Caco-2 (cell line): ENCODE measurements around the gene LRRC8E. TPM values are rescaled to one million over a fixed set of nuclear protein-coding genes. Genes with fewer than 3 reads are reported as not detected.

Experiments
- BruUV-seq: library from RNA; stranded (reverse); fragments of 400-500 nt; replicated peaks from 2 replicates; lab custom pipeline; 2021; lab: Mats Ljungman, UMichigan
- CTCF ChIA-PET: fragments of 300-600 bp; sonication (Branson Sonifier 250); formaldehyde crosslinking; loops from one replicate; lab custom pipeline; 2022; ENCODE audit warnings: antibody characterized with exemption; lab: Charles Lee
- POLR2A ChIA-PET: fragments of 300-600 bp; sonication (Branson Sonifier 250); formaldehyde crosslinking; loops from one replicate; lab custom pipeline; 2022; ENCODE audit warnings: antibody characterized with exemption; lab: Charles Lee
- DNase-seq, 2 experiments: peaks; one replicate each; pipeline versions ENCODE4 v3.0.0 to v3.0.0-alpha.2; 2020 to 2022
- H3K27me3 ChIP-seq: replicated peaks from 2 replicates; pipeline ENCODE4 v1.6.0; 2011; ENCODE audit warnings: low read length; ENCODE audit not compliant: control insufficient read depth, insufficient read depth
- H3K36me3 ChIP-seq: 2 replicates; pipeline ENCODE4 v1.5.1; 2011; ENCODE audit warnings: low read length; ENCODE audit not compliant: control insufficient read depth, insufficient read depth
- H3K4me1 ChIP-seq: fragments of 250-450 bp; sonication (Bioruptor Pico); 2 replicates; pipeline ENCODE4 v1.5.1; 2020; ENCODE audit warnings: mild to moderate bottlenecking
- H3K4me3 ChIP-seq: 2 replicates; pipeline ENCODE4 v1.5.1; 2011; ENCODE audit warnings: low read depth, mild to moderate bottlenecking, control low read depth, low read length
- H3K9me3 ChIP-seq: fragments of 250-450 bp; sonication (Bioruptor Pico); 2 replicates; pipeline ENCODE4 v1.5.1; 2020; ENCODE audit warnings: mild to moderate bottlenecking, moderate library complexity
- H3K27ac Mint-ChIP-seq: one replicate; pipeline ENCODE4 v1.8.0; 2022; ENCODE audit warnings: mixed read lengths; ENCODE audit not compliant: unreplicated experiment
- H3K27me3 Mint-ChIP-seq: one replicate; pipeline ENCODE4 v1.8.0; 2022; ENCODE audit warnings: mixed read lengths; ENCODE audit not compliant: insufficient read depth, unreplicated experiment
- H3K36me3 Mint-ChIP-seq: one replicate; pipeline ENCODE4 v1.8.0; 2022; ENCODE audit warnings: mild to moderate bottlenecking, mixed read lengths; ENCODE audit not compliant: insufficient read depth, unreplicated experiment
- H3K4me1 Mint-ChIP-seq: one replicate; pipeline ENCODE4 v1.8.0; 2022; ENCODE audit warnings: low read depth, mixed read lengths; ENCODE audit not compliant: unreplicated experiment
- H3K4me3 Mint-ChIP-seq: one replicate; pipeline ENCODE4 v1.8.0; 2022; ENCODE audit warnings: mild to moderate bottlenecking, moderate library complexity, mixed read lengths; ENCODE audit not compliant: unreplicated experiment
- H3K9me3 Mint-ChIP-seq: one replicate; pipeline ENCODE4 v1.8.0; 2022; ENCODE audit warnings: mixed read lengths; ENCODE audit not compliant: unreplicated experiment
- CTCF ChIP-seq, 2 experiments: fragments of 200-600 bp in 1 of 2; IDR thresholded peaks; 1 replicate in 1 of 2; 2 replicates in 1 of 2; pipeline versions ENCODE4 v1.5.1 to v1.8.0; 2011 to 2022; ENCODE audit warnings: antibody characterized with exemption in 1 of 2, control low read depth in 1 of 2, inconsistent platforms in 1 of 2, low read depth in 1 of 2, low read length in 1 of 2, mild to moderate bottlenecking in 1 of 2, moderate library complexity in 1 of 2; ENCODE audit not compliant: insufficient read depth in 1 of 2, severe bottlenecking in 1 of 2, unreplicated experiment in 1 of 2
- intact Hi-C: fragments of 100-400 bp; cut with micrococcal nuclease; formaldehyde crosslinking; loops from one replicate; pipeline ENCODE4 v1.10.0; 2022; ENCODE audit not compliant: unreplicated experiment
- total RNA-seq: library from RNA; stranded (reverse); gene quantifications from 2 replicates; pipeline ENCODE4 v1.2.3, GENCODE V29; 2022

The LRRC8E gene
- total RNA-seq, 1 experiment from 2014 or later, result 6.7 TPM

- Histone ChIP-seq H3K9me3 (no peaks in the 10 kb centered on the region), H3K36me3 (no peaks in the 10 kb centered on the region), H3K4me1 (peaks cover 11% of the 10 kb centered on the region), H3K4me3 (no peak overlapping the region), H3K27me3 (no peaks in the 10 kb centered on the region)
- no peak for TF ChIP-seq CTCF (IDR thresholded peaks at IDR 0.05; ENCODE audit: insufficient read depth in 1 of 2, low read depth in 1 of 2, low read length in 1 of 2, severe bottlenecking in 1 of 2, unreplicated experiment in 1 of 2)
- Mint-ChIP-seq H3K4me3 (no peak overlapping the region), H3K27me3 (no peaks in the 10 kb centered on the region), H3K9me3 (no peaks in the 10 kb centered on the region), H3K4me1 (peaks cover 10% of the 10 kb centered on the region), H3K27ac (no peak overlapping the region), H3K36me3 (peaks cover 5% of the 10 kb centered on the region)
- ChIA-PET POLR2A (no interaction called here), CTCF (no interaction called here)
- intact Hi-C loops, result no loop called here
- BruUV-seq, result no TSS peak
- DNase-seq, result no peak
Measured at GRCh38 chr19:7849631-7849999, 38.7 kb upstream of the LRRC8E start.

GRCh38 chr19:7850000-7850813 lies 38.1 kb upstream of the LRRC8E start:
- ChIA-PET CTCF (no interaction called here), POLR2A (no interaction called here)
- H3K4me1 ChIP-seq, result peaks cover 11% of the 10 kb centered on the region
- Mint-ChIP-seq H3K9me3 (no peaks in the 10 kb centered on the region), H3K27ac (no peak overlapping the region), H3K4me1 (peaks cover 10% of the 10 kb centered on the region), H3K4me3 (no peak overlapping the region), H3K36me3 (peaks cover 5% of the 10 kb centered on the region), H3K27me3 (no peaks in the 10 kb centered on the region)
- no peaks in the 10 kb centered on the region for H3K9me3 ChIP-seq
- BruUV-seq, result no TSS peak
- no peak for TF ChIP-seq CTCF (IDR thresholded peaks at IDR 0.05; ENCODE audit: insufficient read depth in 1 of 2, low read depth in 1 of 2, low read length in 1 of 2, severe bottlenecking in 1 of 2, unreplicated experiment in 1 of 2)
- H3K36me3 ChIP-seq, result no peaks in the 10 kb centered on the region
- H3K4me3 ChIP-seq, result no peak overlapping the region
- intact Hi-C loops, result loop anchor here (5.0 kb wide), 1 partner anchor 37 kb away; the partner anchor contains the start of gene LRRC8E
- no peaks in the 10 kb centered on the region for H3K27me3 ChIP-seq
- DNase-seq, result no peak

GRCh38 chr19:7850945-7851622 lies 37.2 kb upstream of the LRRC8E start:
- TF ChIP-seq CTCF (IDR thresholded peaks at IDR 0.05; ENCODE audit: insufficient read depth in 1 of 2, low read depth in 1 of 2, low read length in 1 of 2, severe bottlenecking in 1 of 2, unreplicated experiment in 1 of 2), result no peak
- peaks cover 5% of the 10 kb centered on the region for H3K36me3 Mint-ChIP-seq
- peaks cover 11% of the 10 kb centered on the region for H3K4me1 ChIP-seq
- DNase-seq, result no peak
- CTCF ChIA-PET, result no interaction called here
- no peaks in the 10 kb centered on the region for H3K9me3 ChIP-seq
- POLR2A ChIA-PET, result no interaction called here
- peaks cover 10% of the 10 kb centered on the region for H3K4me1 Mint-ChIP-seq
- H3K27ac Mint-ChIP-seq, result no peak overlapping the region
- BruUV-seq, result no TSS peak
- no peaks in the 10 kb centered on the region for H3K9me3 Mint-ChIP-seq
- H3K4me3 ChIP-seq, result no peak overlapping the region
- intact Hi-C loops, result loop anchor here (5.0 kb wide), 1 partner anchor 36 kb away; the partner anchor contains the start of gene LRRC8E
- no peak overlapping the region for H3K4me3 Mint-ChIP-seq
- no peaks in the 10 kb centered on the region for H3K27me3 ChIP-seq
- no peaks in the 10 kb centered on the region for H3K36me3 ChIP-seq
- H3K27me3 Mint-ChIP-seq, result no peaks in the 10 kb centered on the region
